HEK293 (cell line): Measurements from ENCODE around the gene ABCG1.

Experiments
- REST ChIP-seq: fragments of 450-650 bp; formaldehyde crosslinking; IDR thresholded peaks from 2 replicates; pipeline ENCODE4 v1.5.1; 2016; ENCODE audit warnings: missing biosample characterization, missing genetic modification characterization
- ZNF2 ChIP-seq: fragments of 450-650 bp; formaldehyde crosslinking; IDR thresholded peaks from 2 replicates; pipeline ENCODE4 v1.5.1; 2016; ENCODE audit warnings: missing biosample characterization, missing genetic modification characterization
- ZNF341 ChIP-seq: fragments of 450-650 bp; formaldehyde crosslinking; IDR thresholded peaks from 2 replicates; pipeline ENCODE4; 2016; ENCODE audit warnings: low read depth, missing biosample characterization, missing genetic modification characterization
- TF ChIP-seq, protein P1 (sequence below): fragments of 450-650 bp; formaldehyde crosslinking; IDR thresholded peaks from 2 replicates; pipeline ENCODE4 v1.5.1; 2016; ENCODE audit warnings: missing biosample characterization, missing genetic modification characterization

DNA sequence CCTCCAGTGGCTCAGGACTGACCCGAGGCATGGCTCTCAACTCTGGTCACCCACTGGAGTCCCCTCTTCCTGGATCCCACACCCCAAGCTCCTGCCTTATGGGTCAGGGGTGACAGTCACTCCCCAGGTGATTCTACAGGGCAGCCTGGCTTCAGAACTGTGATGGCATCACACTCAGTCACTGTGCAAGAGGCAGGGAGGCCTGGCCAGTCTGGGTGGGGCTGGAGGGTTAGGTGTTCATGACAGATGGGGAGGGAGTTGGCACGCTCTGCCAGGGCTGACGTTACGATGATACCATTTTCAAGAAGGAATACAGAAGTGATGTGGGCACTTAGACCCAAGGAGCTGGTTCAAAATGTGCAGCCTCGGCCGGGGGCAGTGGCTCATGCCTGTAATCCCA, 25.2 kb upstream of the ABCG1 start:
- TF ChIP-seq, protein P1, sequence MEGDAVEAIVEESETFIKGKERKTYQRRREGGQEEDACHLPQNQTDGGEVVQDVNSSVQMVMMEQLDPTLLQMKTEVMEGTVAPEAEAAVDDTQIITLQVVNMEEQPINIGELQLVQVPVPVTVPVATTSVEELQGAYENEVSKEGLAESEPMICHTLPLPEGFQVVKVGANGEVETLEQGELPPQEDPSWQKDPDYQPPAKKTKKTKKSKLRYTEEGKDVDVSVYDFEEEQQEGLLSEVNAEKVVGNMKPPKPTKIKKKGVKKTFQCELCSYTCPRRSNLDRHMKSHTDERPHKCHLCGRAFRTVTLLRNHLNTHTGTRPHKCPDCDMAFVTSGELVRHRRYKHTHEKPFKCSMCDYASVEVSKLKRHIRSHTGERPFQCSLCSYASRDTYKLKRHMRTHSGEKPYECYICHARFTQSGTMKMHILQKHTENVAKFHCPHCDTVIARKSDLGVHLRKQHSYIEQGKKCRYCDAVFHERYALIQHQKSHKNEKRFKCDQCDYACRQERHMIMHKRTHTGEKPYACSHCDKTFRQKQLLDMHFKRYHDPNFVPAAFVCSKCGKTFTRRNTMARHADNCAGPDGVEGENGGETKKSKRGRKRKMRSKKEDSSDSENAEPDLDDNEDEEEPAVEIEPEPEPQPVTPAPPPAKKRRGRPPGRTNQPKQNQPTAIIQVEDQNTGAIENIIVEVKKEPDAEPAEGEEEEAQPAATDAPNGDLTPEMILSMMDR, result no peak
- no peak for TF ChIP-seq ZNF341
- no peak for TF ChIP-seq ZNF2 (tag by site-specific recombination)
- TF ChIP-seq REST (tag by site-specific recombination), result no peak
